H9 (cell line): ENCODE results near the gene TPT1. TPM values are rescaled to one million over a fixed set of nuclear protein-coding genes. Genes with fewer than 3 reads are reported as not detected.

Source experiments
- DNase-seq: peaks from one replicate; pipeline ENCODE4 v3.0.0-alpha.2; 2017
- H2AFZ ChIP-seq: one replicate; pipeline ENCODE4 v1.6.1; 2013; ENCODE audit warnings: mild to moderate bottlenecking, low read length, control low read depth, moderate library complexity
- H2AK5ac ChIP-seq: 2 replicates; pipeline ENCODE4 v1.6.1; 2013; ENCODE audit warnings: low read length, control low read depth, mixed read lengths; ENCODE audit not compliant: insufficient read length
- H2BK120ac ChIP-seq: one replicate; pipeline ENCODE4 v1.6.1; 2013; ENCODE audit warnings: low read depth, mild to moderate bottlenecking, low read length, control low read depth, inconsistent platforms; ENCODE audit not compliant: poor library complexity, severe bottlenecking
- H2BK12ac ChIP-seq: 2 replicates; pipeline ENCODE4 v1.6.1; 2013; ENCODE audit warnings: low read length, control low read depth, mixed read lengths, low read depth; ENCODE audit not compliant: insufficient read length
- H2BK15ac ChIP-seq: 2 replicates; pipeline ENCODE4 v1.6.1; 2013; ENCODE audit warnings: low read depth, low read length, control low read depth
- H2BK20ac ChIP-seq: one replicate; pipeline ENCODE4 v1.6.1; 2013; ENCODE audit warnings: low read depth, mild to moderate bottlenecking, low read length, control low read depth, inconsistent platforms; ENCODE audit not compliant: poor library complexity, severe bottlenecking
- H2BK5ac ChIP-seq: 2 replicates; pipeline ENCODE4 v1.6.1; 2013; ENCODE audit warnings: low read length, control low read depth, mixed read lengths; ENCODE audit not compliant: insufficient read length
- H3K14ac ChIP-seq: 2 replicates; pipeline ENCODE4 v1.6.1; 2013; ENCODE audit warnings: low read length, control low read depth; ENCODE audit not compliant: insufficient read depth
- H3K18ac ChIP-seq: 2 replicates; pipeline ENCODE4 v1.6.1; 2013; ENCODE audit warnings: low read depth, mild to moderate bottlenecking, mixed read lengths, low read length, control low read depth; ENCODE audit not compliant: insufficient read length
- H3K23ac ChIP-seq: 2 replicates; pipeline ENCODE4 v1.6.1; 2013; ENCODE audit warnings: low read length, control low read depth, mixed read lengths, low read depth; ENCODE audit not compliant: insufficient read length
- H3K23me2 ChIP-seq: 2 replicates; pipeline ENCODE4 v1.6.1; 2013; ENCODE audit warnings: low read depth, mild to moderate bottlenecking, mixed read lengths, low read length, control low read depth; ENCODE audit not compliant: insufficient read length, poor library complexity, severe bottlenecking
- H3K27ac ChIP-seq: 2 replicates; pipeline ENCODE4 v1.5.1; 2013; ENCODE audit warnings: low read length, control low read depth, mixed read lengths, low read depth; ENCODE audit not compliant: insufficient read length
- H3K27me3 ChIP-seq: 2 replicates; pipeline ENCODE4 v1.6.1; 2013; ENCODE audit warnings: low read length, control low read depth, inconsistent platforms; ENCODE audit not compliant: insufficient read depth
- H3K4ac ChIP-seq: 2 replicates; pipeline ENCODE4 v1.6.1; 2013; ENCODE audit warnings: low read depth, mild to moderate bottlenecking, control low read depth, inconsistent platforms, low read length, moderate library complexity
- H3K4me1 ChIP-seq: 2 replicates; pipeline ENCODE4 v1.6.1; 2013; ENCODE audit warnings: low read length, control low read depth, inconsistent platforms; ENCODE audit not compliant: insufficient read depth
- H3K4me2 ChIP-seq: 2 replicates; pipeline ENCODE4 v1.6.1; 2013; ENCODE audit warnings: low read length, control low read depth, mixed read lengths; ENCODE audit not compliant: insufficient read length, insufficient read depth
- H3K56ac ChIP-seq: 2 replicates; pipeline ENCODE4 v1.6.1; 2013; ENCODE audit warnings: low read depth, mild to moderate bottlenecking, mixed read lengths, low read length, control low read depth; ENCODE audit not compliant: insufficient read length
- H3K79me1 ChIP-seq: 2 replicates; pipeline ENCODE4 v1.6.1; 2013; ENCODE audit warnings: low read depth, mild to moderate bottlenecking, moderate library complexity, low read length, control low read depth, inconsistent platforms; ENCODE audit not compliant: insufficient read depth, poor library complexity, severe bottlenecking
- H3K79me2 ChIP-seq: 2 replicates; pipeline ENCODE4 v1.6.1; 2013; ENCODE audit warnings: low read length, control low read depth, inconsistent platforms; ENCODE audit not compliant: insufficient read depth
- H3K9ac ChIP-seq: 2 replicates; pipeline ENCODE4 v1.6.1; 2013; ENCODE audit warnings: low read length, control low read depth, mixed read lengths; ENCODE audit not compliant: insufficient read length; ENCODE audit errors: extremely low read depth
- H3K9me3 ChIP-seq: one replicate; pipeline ENCODE4 v1.6.1; 2013; ENCODE audit warnings: low read depth, low read length, inconsistent platforms; ENCODE audit not compliant: control insufficient read depth
- H3T11ph ChIP-seq: one replicate; pipeline ENCODE4 v1.6.1; 2013; ENCODE audit warnings: mild to moderate bottlenecking, low read length, control low read depth, inconsistent platforms
- H4K20me1 ChIP-seq: one replicate; pipeline ENCODE4 v1.6.1; 2013; ENCODE audit not compliant: control insufficient read depth, insufficient read length, insufficient read depth
- H4K5ac ChIP-seq: 2 replicates; pipeline ENCODE4 v1.6.1; 2013; ENCODE audit warnings: low read depth, mild to moderate bottlenecking, mixed read lengths, low read length, control low read depth; ENCODE audit not compliant: insufficient read length
- H4K8ac ChIP-seq: replicated peaks from 2 replicates; pipeline ENCODE4 v1.6.1; 2013; ENCODE audit warnings: low read length, control low read depth, mixed read lengths, low read depth; ENCODE audit not compliant: insufficient read length
- H4K91ac ChIP-seq: 2 replicates; pipeline ENCODE4 v1.6.1; 2013; ENCODE audit warnings: low read depth, mild to moderate bottlenecking, moderate library complexity, mixed read lengths, low read length, control low read depth; ENCODE audit not compliant: insufficient read length
- H3K27ac Mint-ChIP-seq, 3 experiments: 2 replicates in 2 of 3; 3 replicates in 1 of 3; pipeline ENCODE4 v1.8.0; 2020 to 2021; ENCODE audit warnings: mixed read lengths in 3 of 3, mild to moderate bottlenecking in 1 of 3, moderate library complexity in 1 of 3
- H3K27me3 Mint-ChIP-seq: 2 replicates; pipeline ENCODE4 v1.8.0; 2021; ENCODE audit warnings: low read depth, mild to moderate bottlenecking, moderate library complexity, mixed read lengths
- H3K36me3 Mint-ChIP-seq, 3 experiments: 2 replicates in 2 of 3; 3 replicates in 1 of 3; pipeline ENCODE4 v1.8.0; 2020 to 2021; ENCODE audit warnings: low read depth in 3 of 3, mixed read lengths in 3 of 3; ENCODE audit not compliant: insufficient read depth in 1 of 3
- H3K4me1 Mint-ChIP-seq, 2 experiments: 2 replicates each; pipeline ENCODE4 v1.8.0; 2020; ENCODE audit warnings: mixed read lengths in 2 of 2
- H3K4me3 Mint-ChIP-seq, 2 experiments: 2 replicates in 1 of 2; 3 replicates in 1 of 2; pipeline ENCODE4 v1.8.0; 2020 to 2021; ENCODE audit warnings: mild to moderate bottlenecking in 2 of 2, mixed read lengths in 2 of 2, moderate library complexity in 1 of 2
- H3K9me3 Mint-ChIP-seq, 2 experiments: 2 replicates in 1 of 2; 3 replicates in 1 of 2; pipeline ENCODE4 v1.8.0; 2020; ENCODE audit warnings: mild to moderate bottlenecking in 2 of 2, mixed read lengths in 2 of 2, moderate library complexity in 1 of 2
- WGBS: extraction: QIAGEN DNeasy Blood & Tissue Kit; methylation state at CpG from one replicate; pipeline ENCODE4 v1.1.7; 2013; ENCODE audit warnings: missing lambda C conversion rate, low lambda C conversion rate, mixed read lengths; ENCODE audit not compliant: insufficient read length; ENCODE audit errors: extremely low coverage; 5-methylcytosine and 5-hydroxymethylcytosine counted together
- total RNA-seq: library from RNA; stranded (reverse); gene quantifications from 2 replicates; pipeline ENCODE4 v1.2.1, GENCODE V29; 2021
- TF ChIP-seq, protein P1 (sequence below): fragments of 200-600 bp; sonication (generic); conservative IDR thresholded peaks from 3 replicates; pipeline ENCODE4 v1.8.0; 2021; ENCODE audit warnings: antibody characterized with exemption, mild to moderate bottlenecking

The TPT1 gene
- total RNA-seq, 1 experiment from 2014 or later, result 2,205 TPM

DNA sequence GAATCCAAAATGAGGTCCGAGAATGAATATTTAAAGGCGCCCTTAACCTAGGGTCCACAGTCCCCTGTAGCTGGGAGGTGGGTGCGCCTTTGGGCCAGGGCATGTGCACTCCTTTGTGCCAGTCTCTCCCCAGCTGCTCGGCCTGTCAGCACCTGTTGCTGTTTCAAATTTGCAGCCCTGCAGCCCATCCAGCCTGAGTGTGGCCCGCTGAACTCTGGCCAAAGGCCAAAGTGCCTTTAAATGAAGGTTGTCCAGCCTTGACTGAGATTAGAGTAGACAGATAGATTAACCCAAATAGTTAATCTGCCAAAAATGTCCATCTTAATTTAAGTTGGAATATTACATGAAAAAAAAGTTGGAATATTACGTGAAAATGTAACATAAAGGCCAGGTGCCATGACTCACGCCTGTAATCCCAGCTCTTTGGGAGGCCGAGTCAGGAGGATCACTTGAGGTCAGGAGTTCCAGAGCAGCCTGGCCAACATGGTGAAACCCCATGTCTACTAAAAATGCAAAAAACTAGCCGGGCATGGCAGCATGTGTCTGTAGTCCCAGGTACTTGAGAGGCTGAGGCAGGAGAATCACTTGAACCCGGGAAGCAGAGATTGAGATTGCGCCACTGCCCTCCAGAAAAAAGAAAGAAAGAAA lies 25.3 kb downstream of the TPT1 start:
- Histone ChIP-seq H4K20me1 (no peaks in the 10 kb centered on the region), H3K27me3 (no peaks in the 10 kb centered on the region), H3K14ac (no peak overlapping the region), H2AK5ac (no peak overlapping the region), H3K23ac (no peak overlapping the region), H3K4me1 (no peaks in the 10 kb centered on the region), H3T11ph (no peak overlapping the region), H2BK12ac (no peak overlapping the region), H3K9me3 (no peaks in the 10 kb centered on the region), H3K79me1 (no peaks in the 10 kb centered on the region), H3K56ac (no peak overlapping the region), H3K9ac (no peak overlapping the region), H2BK15ac (no peak overlapping the region), H3K79me2 (no peaks in the 10 kb centered on the region), H4K5ac (no peak overlapping the region), H4K91ac (no peak overlapping the region), H3K4ac (no peak overlapping the region), H4K8ac (no peak overlapping the region), H2BK120ac (no peak overlapping the region), H3K23me2 (peaks cover 6% of the 10 kb centered on the region), H2AFZ (no peak overlapping the region), H2BK5ac (no peak overlapping the region), H3K4me2 (no peak overlapping the region), H3K18ac (no peak overlapping the region), H3K27ac (no peak overlapping the region), H2BK20ac (no peak overlapping the region)
- Mint-ChIP-seq H3K4me3 (no peak overlapping the region; a peak in 1 of 5 replicates), H3K27me3 (peaks cover 4% of the 10 kb centered on the region), H3K27ac (no peak overlapping the region), H3K9me3 (no peaks in the 10 kb centered on the region), H3K36me3 (no peaks in the 10 kb centered on the region; a peak in 2 of 7 replicates), H3K4me1 (peaks cover 12 to 23% of the 10 kb centered on the region in 2 experiments)
- DNase-seq, result no peak
- WGBS, result no CpG with 5 or more reads among the region's 11 CpGs
- TF ChIP-seq, protein P1, sequence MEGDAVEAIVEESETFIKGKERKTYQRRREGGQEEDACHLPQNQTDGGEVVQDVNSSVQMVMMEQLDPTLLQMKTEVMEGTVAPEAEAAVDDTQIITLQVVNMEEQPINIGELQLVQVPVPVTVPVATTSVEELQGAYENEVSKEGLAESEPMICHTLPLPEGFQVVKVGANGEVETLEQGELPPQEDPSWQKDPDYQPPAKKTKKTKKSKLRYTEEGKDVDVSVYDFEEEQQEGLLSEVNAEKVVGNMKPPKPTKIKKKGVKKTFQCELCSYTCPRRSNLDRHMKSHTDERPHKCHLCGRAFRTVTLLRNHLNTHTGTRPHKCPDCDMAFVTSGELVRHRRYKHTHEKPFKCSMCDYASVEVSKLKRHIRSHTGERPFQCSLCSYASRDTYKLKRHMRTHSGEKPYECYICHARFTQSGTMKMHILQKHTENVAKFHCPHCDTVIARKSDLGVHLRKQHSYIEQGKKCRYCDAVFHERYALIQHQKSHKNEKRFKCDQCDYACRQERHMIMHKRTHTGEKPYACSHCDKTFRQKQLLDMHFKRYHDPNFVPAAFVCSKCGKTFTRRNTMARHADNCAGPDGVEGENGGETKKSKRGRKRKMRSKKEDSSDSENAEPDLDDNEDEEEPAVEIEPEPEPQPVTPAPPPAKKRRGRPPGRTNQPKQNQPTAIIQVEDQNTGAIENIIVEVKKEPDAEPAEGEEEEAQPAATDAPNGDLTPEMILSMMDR, result no peak
